LNCaP clone FGC (cell line): Measurements from ENCODE around the gene ARSA.

Experiments
- DNase-seq: peaks from one replicate; pipeline ENCODE4 v3.0.0-alpha.2; 2011; ENCODE audit warnings: low read depth
- H3K4me3 ChIP-seq: 2 replicates; pipeline ENCODE4 v1.5.1; 2011; ENCODE audit warnings: mild to moderate bottlenecking, low read depth, low read length, control low read depth
- TF ChIP-seq, protein P1 (sequence below): IDR thresholded peaks from 2 replicates; pipeline ENCODE4 v1.5.1; 2012; ENCODE audit warnings: mild to moderate bottlenecking; ENCODE audit not compliant: control insufficient read depth, insufficient read depth; ENCODE audit errors: extremely low read depth

The ARSA gene

DNA sequence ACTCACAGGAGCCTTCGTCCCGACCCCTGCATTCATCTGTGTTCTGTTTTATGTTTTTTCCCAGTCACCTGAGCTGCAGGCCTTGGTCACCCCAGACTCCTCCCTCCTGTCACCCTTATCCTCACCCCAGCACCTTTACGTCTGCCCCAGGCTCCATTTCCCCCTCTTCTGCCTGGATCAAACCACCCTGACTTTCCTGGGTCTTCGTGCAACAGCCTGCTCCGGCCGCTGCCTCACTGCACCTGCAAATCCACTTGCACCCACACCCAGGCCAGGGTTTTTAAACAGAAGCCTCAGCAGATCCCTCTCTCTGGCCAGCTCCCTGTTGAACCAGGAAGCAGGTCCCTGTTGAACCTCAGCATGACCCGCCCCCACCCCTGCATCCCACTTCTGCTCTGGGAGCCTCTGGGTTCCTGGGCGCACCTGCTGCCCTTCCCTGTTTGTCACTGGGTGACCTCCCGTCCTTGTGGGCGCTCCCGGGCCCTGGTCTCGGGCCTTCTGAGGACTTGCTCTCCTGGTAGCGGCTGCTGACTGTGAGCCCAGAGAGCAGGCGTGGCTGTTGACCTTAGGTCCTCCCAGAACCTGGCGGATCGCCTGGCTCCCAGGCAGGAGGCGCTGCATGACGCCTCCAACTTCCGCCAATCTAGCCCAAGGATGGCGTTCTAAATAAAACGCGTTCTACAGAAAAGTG is 14.5 kb downstream of the ARSA start:
- peak; percentile 91 for DNase-seq
- TF ChIP-seq, protein P1, sequence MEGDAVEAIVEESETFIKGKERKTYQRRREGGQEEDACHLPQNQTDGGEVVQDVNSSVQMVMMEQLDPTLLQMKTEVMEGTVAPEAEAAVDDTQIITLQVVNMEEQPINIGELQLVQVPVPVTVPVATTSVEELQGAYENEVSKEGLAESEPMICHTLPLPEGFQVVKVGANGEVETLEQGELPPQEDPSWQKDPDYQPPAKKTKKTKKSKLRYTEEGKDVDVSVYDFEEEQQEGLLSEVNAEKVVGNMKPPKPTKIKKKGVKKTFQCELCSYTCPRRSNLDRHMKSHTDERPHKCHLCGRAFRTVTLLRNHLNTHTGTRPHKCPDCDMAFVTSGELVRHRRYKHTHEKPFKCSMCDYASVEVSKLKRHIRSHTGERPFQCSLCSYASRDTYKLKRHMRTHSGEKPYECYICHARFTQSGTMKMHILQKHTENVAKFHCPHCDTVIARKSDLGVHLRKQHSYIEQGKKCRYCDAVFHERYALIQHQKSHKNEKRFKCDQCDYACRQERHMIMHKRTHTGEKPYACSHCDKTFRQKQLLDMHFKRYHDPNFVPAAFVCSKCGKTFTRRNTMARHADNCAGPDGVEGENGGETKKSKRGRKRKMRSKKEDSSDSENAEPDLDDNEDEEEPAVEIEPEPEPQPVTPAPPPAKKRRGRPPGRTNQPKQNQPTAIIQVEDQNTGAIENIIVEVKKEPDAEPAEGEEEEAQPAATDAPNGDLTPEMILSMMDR = peak; percentile 16; the same call in 1 of the 2 replicates
- peak overlapping the region; percentile 36 for H3K4me3 ChIP-seq

DNA sequence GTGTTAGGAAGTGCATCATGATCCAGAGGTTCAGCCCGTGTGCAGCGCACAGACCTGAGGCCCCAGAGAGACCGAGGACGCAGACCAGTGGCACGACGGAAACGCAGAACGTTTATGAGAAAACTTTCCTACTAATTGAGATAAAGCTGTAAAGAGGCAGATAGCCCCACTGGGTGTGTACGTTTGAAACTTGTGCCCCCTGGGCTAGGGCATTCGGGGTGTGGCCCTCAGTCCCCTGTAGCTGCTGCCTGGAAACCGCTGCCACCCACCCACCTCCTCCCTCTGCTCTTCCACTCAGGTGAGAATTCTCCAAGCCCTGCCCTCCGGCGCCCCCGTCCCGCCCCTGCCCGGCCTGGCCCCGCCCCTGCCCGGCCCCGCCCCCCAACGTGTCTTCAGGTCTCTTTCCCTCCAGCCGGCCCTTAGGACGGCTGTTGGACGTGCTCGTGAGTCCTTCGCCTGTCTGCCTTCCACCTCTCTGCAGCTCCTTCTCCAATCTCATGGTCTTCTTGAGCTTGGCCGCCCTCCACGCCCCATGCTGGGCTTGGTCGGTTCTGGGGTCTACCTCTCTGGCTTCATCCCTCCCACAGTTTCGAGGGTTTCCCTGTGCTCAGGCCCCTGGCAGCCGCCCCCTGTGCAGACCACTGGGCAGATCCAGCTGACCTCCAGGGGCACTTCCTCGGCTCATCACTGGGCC is 15.3 kb downstream of the ARSA start:
- no peak for DNase-seq
- H3K4me3 ChIP-seq = no peak overlapping the region
- TF ChIP-seq, protein P1 = no peak

DNA sequence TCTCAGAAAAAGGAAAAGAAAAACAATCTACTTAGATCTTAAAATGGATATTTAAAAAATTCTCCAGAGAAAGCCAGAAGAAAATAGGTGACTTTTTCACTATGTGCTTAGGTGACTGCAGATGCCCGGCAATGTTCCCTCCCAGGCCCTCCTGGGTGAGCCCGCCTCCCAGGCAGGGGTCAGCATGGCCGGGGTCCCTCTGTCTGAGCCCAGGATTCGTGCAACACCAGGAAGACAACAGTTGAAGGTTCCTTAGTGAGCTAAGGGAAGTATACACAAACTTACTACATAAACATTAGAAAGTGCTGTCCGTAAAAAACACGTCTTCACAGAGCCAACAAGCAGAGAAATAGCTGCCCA is 15.8 kb downstream of the ARSA start:
- TF ChIP-seq, protein P1 = no peak
- no peak overlapping the region for H3K4me3 ChIP-seq
- no peak for DNase-seq

DNA sequence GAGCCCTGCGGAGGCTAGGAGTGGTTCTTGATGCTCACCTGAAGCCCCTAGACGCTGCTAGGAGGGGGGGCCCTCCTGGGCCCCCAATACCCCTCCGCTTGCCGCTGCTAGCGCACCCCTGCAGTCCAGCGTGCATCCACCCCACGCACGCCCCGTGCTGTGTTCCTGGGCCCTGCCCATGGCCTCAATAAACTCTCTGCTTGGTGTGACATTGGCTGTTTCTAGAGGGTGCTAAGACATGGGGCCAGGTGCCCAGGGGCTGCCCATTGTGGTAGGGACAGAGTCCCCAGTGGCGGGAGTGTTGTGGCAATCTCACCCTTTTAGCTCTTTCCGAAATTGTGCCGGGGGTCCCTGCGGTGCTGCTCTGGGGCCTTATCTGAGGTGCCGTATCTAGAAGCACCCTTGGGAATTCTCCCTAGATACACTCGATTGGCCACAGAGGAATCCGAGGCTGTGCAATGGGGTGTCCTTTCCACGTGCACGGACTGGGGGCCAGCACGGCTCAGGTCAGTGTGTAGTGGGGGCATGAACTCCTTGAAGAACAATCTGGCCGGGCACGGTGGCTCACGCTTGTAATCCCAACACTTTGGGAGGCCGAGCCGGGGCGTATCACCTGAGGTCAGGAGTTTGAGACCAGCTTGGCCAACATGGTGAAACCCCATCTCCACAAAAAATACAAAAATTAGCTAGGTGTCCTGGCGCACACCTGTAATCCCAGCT is 16.5 kb downstream of the ARSA start:
- TF ChIP-seq, protein P1 = no peak
- H3K4me3 ChIP-seq = no peak overlapping the region
- DNase-seq = no peak

DNA sequence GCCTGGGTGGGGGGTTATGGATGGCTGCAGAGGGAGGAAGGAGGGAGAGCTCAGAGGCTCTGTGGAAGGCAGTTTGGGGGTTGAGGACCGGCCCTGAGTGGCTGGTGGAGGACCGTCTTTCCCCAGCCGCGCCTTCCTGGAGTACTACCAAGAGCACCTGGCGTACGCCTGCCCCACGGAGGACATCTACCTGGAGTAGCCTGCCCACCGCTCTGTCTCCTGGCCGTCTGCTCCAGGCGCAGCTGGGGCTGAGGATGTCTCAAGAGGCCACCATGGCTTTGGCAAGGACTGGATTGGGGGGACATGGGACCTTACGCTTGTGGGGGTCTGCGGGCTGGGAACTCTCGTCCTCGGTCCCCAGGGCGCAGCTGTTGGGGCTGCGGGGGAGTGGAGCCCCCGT is 17.4 kb downstream of the ARSA start:
- DNase-seq = no peak
- TF ChIP-seq, protein P1 = no peak
- no peak overlapping the region for H3K4me3 ChIP-seq

DNA sequence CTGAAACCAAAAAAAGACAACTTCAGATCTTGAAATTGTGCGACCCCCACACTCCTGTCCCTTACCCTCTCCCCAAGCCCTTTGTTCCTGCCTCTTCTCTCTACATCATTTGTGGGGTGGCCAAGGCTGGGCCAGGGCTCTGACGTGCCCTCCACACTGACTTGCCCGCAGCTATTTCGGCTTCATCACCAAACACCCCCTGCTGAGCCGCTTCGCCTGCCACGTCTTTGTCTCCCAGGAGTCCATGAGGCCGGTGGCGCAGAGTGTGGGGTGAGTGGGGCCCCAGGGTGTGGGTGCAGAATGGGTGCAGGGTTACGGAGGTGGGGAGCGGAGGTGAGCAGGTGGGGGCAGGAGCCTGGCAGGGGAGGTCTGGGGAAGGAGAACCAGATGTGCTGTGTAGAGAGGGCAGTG is 17.9 kb downstream of the ARSA start:
- no peak for DNase-seq

More for the DNA sequence above, 17.9 kb downstream of the ARSA start:
- H3K4me3 ChIP-seq = no peak overlapping the region
- TF ChIP-seq, protein P1 = no peak
